HFFc6 (cell line): ENCODE measurements around the gene PKP3. TPM values are rescaled to one million over a fixed set of nuclear protein-coding genes. Genes with fewer than 3 reads are reported as not detected.

Source experiments
- DNase-seq: peaks from one replicate; pipeline ENCODE4 v3.0.0-alpha.2; 2018
- H3K27ac Mint-ChIP-seq: 2 replicates; pipeline ENCODE4 v1.8.0; 2020; ENCODE audit warnings: mild to moderate bottlenecking, mixed read lengths
- H3K27me3 Mint-ChIP-seq: 2 replicates; pipeline ENCODE4 v1.8.0; 2021; ENCODE audit warnings: mild to moderate bottlenecking, moderate library complexity, mixed read lengths; ENCODE audit not compliant: insufficient read depth
- H3K36me3 Mint-ChIP-seq: 2 replicates; pipeline ENCODE4 v1.8.0; 2021; ENCODE audit warnings: low read depth, mixed read lengths
- H3K4me1 Mint-ChIP-seq: 2 replicates; pipeline ENCODE4 v1.8.0; 2020; ENCODE audit warnings: low read depth, mixed read lengths
- H3K4me3 Mint-ChIP-seq: 2 replicates; pipeline ENCODE4 v1.8.0; 2020; ENCODE audit warnings: mild to moderate bottlenecking, moderate library complexity, mixed read lengths
- H3K9me3 Mint-ChIP-seq: 2 replicates; pipeline ENCODE4 v1.8.0; 2020; ENCODE audit warnings: mild to moderate bottlenecking, mixed read lengths
- CTCF ChIP-seq: fragments of 200-600 bp; sonication (generic); IDR thresholded peaks from 2 replicates; pipeline ENCODE4 v1.5.0; 2021; ENCODE audit warnings: antibody characterized with exemption, mild to moderate bottlenecking
- total RNA-seq, 6 experiments: library from RNA; stranded (reverse); fragmentation: NEBNext Ultra II Directional; extraction: Animal tissue kit (Norgen Biotek cat#: 25700); gene quantifications; 2 replicates in 1 of 6; 3 replicates in 5 of 6; pipeline ENCODE4 v1.2.3, GENCODE V29; 2021

The PKP3 gene
- total RNA-seq, 6 experiments from 2014 or later: 2.5 to 3.3 (median 2.9) TPM

- TF ChIP-seq CTCF: no peak
- H3K27me3 Mint-ChIP-seq: no peaks in the 10 kb centered on the region; the same call in 1 of the 2 replicates
- H3K36me3 Mint-ChIP-seq: peaks cover 19% of the 10 kb centered on the region
- no peaks in the 10 kb centered on the region for H3K9me3 Mint-ChIP-seq
- H3K4me3 Mint-ChIP-seq: no peak overlapping the region
- no peak overlapping the region for H3K27ac Mint-ChIP-seq
- no peak for DNase-seq
- peaks cover 12% of the 10 kb centered on the region for H3K4me1 Mint-ChIP-seq
Measured at GRCh38 chr11:453564-453963, 59.6 kb downstream of the PKP3 start.

- Mint-ChIP-seq H3K9me3 (no peaks in the 10 kb centered on the region), H3K27ac (no peak overlapping the region), H3K4me1 (peaks cover 8% of the 10 kb centered on the region), H3K36me3 (peaks cover 19% of the 10 kb centered on the region), H3K27me3 (no peaks in the 10 kb centered on the region; the same call in 1 of the 2 replicates), H3K4me3 (no peak overlapping the region)
- no peak for TF ChIP-seq CTCF
- no peak for DNase-seq
Measured at GRCh38 chr11:454043-454442, 60.0 kb downstream of the PKP3 start.

Other genes starting within 250 kb of the PKP3 start
- not detected for gene SCGB1C1, start 201.1 kb upstream of the PKP3 start, total RNA-seq
- 10 to 100 TPM; 63.5 to 76.9 (median 67.2) TPM for gene BET1L, start 186.8 kb upstream of the PKP3 start, total RNA-seq
- 100 to 1,000 TPM; 163 to 194 (median 164) TPM for gene RIC8A, start 186.5 kb upstream of the PKP3 start, total RNA-seq
- 10 to 100 TPM in 4 of 6 experiments, 1 to 10 TPM in 2; 8.0 to 10.9 (median 10.2) TPM for gene SIRT3, start 157.9 kb upstream of the PKP3 start, total RNA-seq
- 100 to 1,000 TPM; 167 to 180 (median 172) TPM for gene PSMD13, start 157.2 kb upstream of the PKP3 start, total RNA-seq
- gene NLRP6, start 115.8 kb upstream of the PKP3 start, total RNA-seq: not detected
- gene PGGHG, start 105.1 kb upstream of the PKP3 start, total RNA-seq: 10 to 100 TPM in 4 of 6 experiments, 1 to 10 TPM in 2; 9.7 to 12.2 (median 11.4) TPM
- gene IFITM5, start 94.7 kb upstream of the PKP3 start, total RNA-seq: not detected
- 100 to 1,000 TPM; 257 to 325 (median 291) TPM for gene IFITM2, start 86.4 kb upstream of the PKP3 start, total RNA-seq
- gene IFITM1, start 80.2 kb upstream of the PKP3 start, total RNA-seq: 10 to 100 TPM; 23.5 to 36.1 (median 30.0) TPM
- gene IFITM3, start 73.3 kb upstream of the PKP3 start, total RNA-seq: 100 to 1,000 TPM; 399 to 531 (median 452) TPM
- gene B4GALNT4, start 24.7 kb upstream of the PKP3 start, total RNA-seq: 10 to 100 TPM in 1 of 6 experiments, 1 to 10 TPM in 5; 6.4 to 12.1 (median 8.4) TPM
- gene SIGIRR, start 20.8 kb downstream of the PKP3 start, total RNA-seq: 10 to 100 TPM; 15.9 to 21.6 (median 18.7) TPM
- gene ANO9, start 47.8 kb downstream of the PKP3 start, total RNA-seq: not detected
- gene PTDSS2, start 56.1 kb downstream of the PKP3 start, total RNA-seq: 10 to 100 TPM; 23.3 to 34.5 (median 27.2) TPM
- gene RNH1, start 113.0 kb downstream of the PKP3 start, total RNA-seq: 100 to 1,000 TPM; 223 to 272 (median 250) TPM
- gene HRAS, start 141.4 kb downstream of the PKP3 start, total RNA-seq: 100 to 1,000 TPM; 102 to 125 (median 107) TPM
- gene LRRC56, start 143.3 kb downstream of the PKP3 start, total RNA-seq: under 1 TPM; 0.23 to 0.83 (median 0.55) TPM
- gene LMNTD2, start 166.5 kb downstream of the PKP3 start, total RNA-seq: 1 to 10 TPM in 3 of 6 experiments, under 1 TPM in 3; 0.37 to 2.3 (median 0.97) TPM
- gene RASSF7, start 166.8 kb downstream of the PKP3 start, total RNA-seq: 10 to 100 TPM; 10.1 to 18.8 (median 12.7) TPM
- gene PHRF1, start 182.3 kb downstream of the PKP3 start, total RNA-seq: 10 to 100 TPM; 23.8 to 27.5 (median 24.8) TPM
- gene IRF7, start 221.7 kb downstream of the PKP3 start, total RNA-seq: 1 to 10 TPM; 3.0 to 5.2 (median 4.2) TPM
- not detected for gene CDHR5, start 230.7 kb downstream of the PKP3 start, total RNA-seq
- gene SCT, start 233.0 kb downstream of the PKP3 start, total RNA-seq: not detected
- gene DRD4, start 243.1 kb downstream of the PKP3 start, total RNA-seq: under 1 TPM; 0.14 to 0.61 (median 0.38) TPM